Measurements from ENCODE around the gene KCNN3.

The KCNN3 gene

GRCh38 chr1:154810571-154810970 lies 59.5 kb downstream of the KCNN3 start:
- no peak for TF ChIP-seq SIN3A (IDR thresholded peaks at IDR 0.05; ENCODE audit: borderline replicate concordance, insufficient read depth, low read length)
- TF ChIP-seq, protein P1, sequence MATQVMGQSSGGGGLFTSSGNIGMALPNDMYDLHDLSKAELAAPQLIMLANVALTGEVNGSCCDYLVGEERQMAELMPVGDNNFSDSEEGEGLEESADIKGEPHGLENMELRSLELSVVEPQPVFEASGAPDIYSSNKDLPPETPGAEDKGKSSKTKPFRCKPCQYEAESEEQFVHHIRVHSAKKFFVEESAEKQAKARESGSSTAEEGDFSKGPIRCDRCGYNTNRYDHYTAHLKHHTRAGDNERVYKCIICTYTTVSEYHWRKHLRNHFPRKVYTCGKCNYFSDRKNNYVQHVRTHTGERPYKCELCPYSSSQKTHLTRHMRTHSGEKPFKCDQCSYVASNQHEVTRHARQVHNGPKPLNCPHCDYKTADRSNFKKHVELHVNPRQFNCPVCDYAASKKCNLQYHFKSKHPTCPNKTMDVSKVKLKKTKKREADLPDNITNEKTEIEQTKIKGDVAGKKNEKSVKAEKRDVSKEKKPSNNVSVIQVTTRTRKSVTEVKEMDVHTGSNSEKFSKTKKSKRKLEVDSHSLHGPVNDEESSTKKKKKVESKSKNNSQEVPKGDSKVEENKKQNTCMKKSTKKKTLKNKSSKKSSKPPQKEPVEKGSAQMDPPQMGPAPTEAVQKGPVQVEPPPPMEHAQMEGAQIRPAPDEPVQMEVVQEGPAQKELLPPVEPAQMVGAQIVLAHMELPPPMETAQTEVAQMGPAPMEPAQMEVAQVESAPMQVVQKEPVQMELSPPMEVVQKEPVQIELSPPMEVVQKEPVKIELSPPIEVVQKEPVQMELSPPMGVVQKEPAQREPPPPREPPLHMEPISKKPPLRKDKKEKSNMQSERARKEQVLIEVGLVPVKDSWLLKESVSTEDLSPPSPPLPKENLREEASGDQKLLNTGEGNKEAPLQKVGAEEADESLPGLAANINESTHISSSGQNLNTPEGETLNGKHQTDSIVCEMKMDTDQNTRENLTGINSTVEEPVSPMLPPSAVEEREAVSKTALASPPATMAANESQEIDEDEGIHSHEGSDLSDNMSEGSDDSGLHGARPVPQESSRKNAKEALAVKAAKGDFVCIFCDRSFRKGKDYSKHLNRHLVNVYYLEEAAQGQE (IDR thresholded peaks at IDR 0.05; ENCODE audit: insufficient read depth in 1 of 2, low read depth in 2 of 2, low read length in 2 of 2): no peak
- no peak for TF ChIP-seq FOXP2 (optimal IDR thresholded peaks at IDR 0.05; ENCODE audit: borderline replicate concordance, extremely low read depth, extremely low read length, insufficient read depth)
- no peak for TF ChIP-seq TAF1 (IDR thresholded peaks at IDR 0.05; ENCODE audit: borderline replicate concordance, insufficient read depth, low read length)
- TF ChIP-seq POLR2AphosphoS5 (IDR thresholded peaks at IDR 0.05; ENCODE audit: low read depth, low read length): no peak

GRCh38 chr1:154809436-154810413 lies 60.4 kb downstream of the KCNN3 start:
- TF ChIP-seq SIN3A (IDR thresholded peaks at IDR 0.05; ENCODE audit: borderline replicate concordance, insufficient read depth, low read length): no peak
- TF ChIP-seq, protein P1 (IDR thresholded peaks at IDR 0.05; ENCODE audit: insufficient read depth in 1 of 2, low read depth in 2 of 2, low read length in 2 of 2): no peak
- no peak for TF ChIP-seq POLR2AphosphoS5 (IDR thresholded peaks at IDR 0.05; ENCODE audit: low read depth, low read length)
- TF ChIP-seq FOXP2 (optimal IDR thresholded peaks at IDR 0.05; ENCODE audit: borderline replicate concordance, extremely low read depth, extremely low read length, insufficient read depth): no peak
- no peak for TF ChIP-seq TAF1 (IDR thresholded peaks at IDR 0.05; ENCODE audit: borderline replicate concordance, insufficient read depth, low read length)

- TF ChIP-seq TAF1 (IDR thresholded peaks at IDR 0.05; ENCODE audit: borderline replicate concordance, insufficient read depth, low read length) (no peak), SIN3A (IDR thresholded peaks at IDR 0.05; ENCODE audit: borderline replicate concordance, insufficient read depth, low read length) (no peak), FOXP2 (optimal IDR thresholded peaks at IDR 0.05; ENCODE audit: borderline replicate concordance, extremely low read depth, extremely low read length, insufficient read depth) (no peak), POLR2AphosphoS5 (IDR thresholded peaks at IDR 0.05; ENCODE audit: low read depth, low read length) (no peak)
- TF ChIP-seq, protein P1 (IDR thresholded peaks at IDR 0.05; ENCODE audit: insufficient read depth in 1 of 2, low read depth in 2 of 2, low read length in 2 of 2): no peak
Observed at GRCh38 chr1:154808909-154809262, 61.2 kb downstream of the KCNN3 start.

DNA sequence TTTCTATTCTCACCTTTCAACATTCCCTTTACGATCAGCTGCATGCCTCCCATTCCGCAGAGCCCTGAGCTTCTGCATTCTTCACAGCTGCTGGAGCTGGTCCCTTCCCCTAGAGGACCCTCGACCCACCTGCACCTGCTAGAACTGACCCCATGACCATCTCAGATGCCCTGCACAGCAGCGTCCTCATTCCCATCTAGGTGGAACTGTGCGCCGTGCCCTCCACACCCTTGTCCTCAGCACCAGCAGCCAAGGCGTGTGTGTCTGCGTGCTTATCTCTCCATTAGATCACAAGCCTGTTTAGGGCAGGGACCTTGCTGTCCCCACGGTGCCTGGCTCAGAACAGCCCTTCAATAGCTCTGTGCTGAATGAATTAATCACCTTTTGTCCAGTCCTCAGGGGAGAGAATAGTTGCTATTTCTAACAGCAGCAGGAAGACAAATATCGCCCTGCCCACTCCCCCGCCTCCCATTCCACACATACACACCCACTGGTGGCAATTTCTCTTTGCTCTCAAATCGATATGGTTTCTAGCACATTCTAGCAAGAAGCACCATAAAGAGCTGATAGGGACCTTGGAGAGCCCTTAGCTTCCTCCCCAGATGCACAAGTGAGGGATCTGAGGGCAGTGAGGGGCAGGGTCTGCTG lies 61.7 kb downstream of the KCNN3 start:
- TF ChIP-seq, protein P1 (IDR thresholded peaks at IDR 0.05; ENCODE audit: insufficient read depth in 1 of 2, low read depth in 2 of 2, low read length in 2 of 2): no peak
- no peak for TF ChIP-seq FOXP2 (optimal IDR thresholded peaks at IDR 0.05; ENCODE audit: borderline replicate concordance, extremely low read depth, extremely low read length, insufficient read depth)
- no peak for TF ChIP-seq SIN3A (IDR thresholded peaks at IDR 0.05; ENCODE audit: borderline replicate concordance, insufficient read depth, low read length)
- no peak for TF ChIP-seq POLR2AphosphoS5 (IDR thresholded peaks at IDR 0.05; ENCODE audit: low read depth, low read length)
- no peak for TF ChIP-seq TAF1 (IDR thresholded peaks at IDR 0.05; ENCODE audit: borderline replicate concordance, insufficient read depth, low read length)

All from PFSK-1 (cell line).